KG1 (cell line): ENCODE data around the gene PLCB4.

ENCODE experiments used
- DNase-seq: peaks from one replicate; lab custom pipeline; 2025; lab: John Stamatoyannopoulos, UW

PLCB4 gene

DNA sequence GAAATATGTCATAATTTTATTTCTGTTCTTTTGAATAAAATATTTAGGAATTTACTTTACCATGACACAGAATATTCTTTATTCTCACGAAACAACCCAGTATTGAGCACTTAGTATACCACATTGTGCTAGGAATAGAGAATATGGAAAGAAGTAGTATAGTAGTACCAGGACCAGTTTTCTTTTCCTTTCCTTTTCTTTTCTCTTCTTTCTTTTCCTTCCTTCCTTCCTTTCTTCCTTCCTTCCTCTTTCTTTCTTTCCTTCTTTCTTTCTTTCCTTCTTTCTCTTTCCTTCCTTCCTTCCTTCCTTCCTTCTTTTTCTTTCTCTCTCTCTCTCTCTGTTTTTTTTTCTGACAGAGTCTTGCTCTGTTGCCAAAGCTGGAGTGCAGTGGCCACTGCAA is 7.5 kb upstream of the PLCB4 start:
- no peak for DNase-seq

DNA sequence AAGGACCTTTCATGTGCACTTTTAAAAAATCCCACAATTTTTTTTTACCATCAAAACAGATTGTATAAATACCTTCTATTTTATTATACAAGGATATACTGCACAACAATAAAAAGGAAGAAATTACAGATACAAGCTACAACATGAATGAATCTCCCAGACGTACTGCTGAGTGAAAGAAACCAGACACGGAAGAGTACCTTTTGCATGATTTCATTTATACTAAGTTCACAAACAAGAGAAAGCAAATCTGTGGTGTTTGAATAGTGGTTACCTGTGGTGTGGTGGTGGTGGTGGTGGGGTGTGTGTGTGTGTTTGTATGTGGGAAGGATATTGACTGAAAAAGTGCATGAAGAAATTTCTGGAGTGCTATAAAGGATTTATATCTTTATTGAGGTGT is 6.8 kb upstream of the PLCB4 start:
- DNase-seq = no peak

DNA sequence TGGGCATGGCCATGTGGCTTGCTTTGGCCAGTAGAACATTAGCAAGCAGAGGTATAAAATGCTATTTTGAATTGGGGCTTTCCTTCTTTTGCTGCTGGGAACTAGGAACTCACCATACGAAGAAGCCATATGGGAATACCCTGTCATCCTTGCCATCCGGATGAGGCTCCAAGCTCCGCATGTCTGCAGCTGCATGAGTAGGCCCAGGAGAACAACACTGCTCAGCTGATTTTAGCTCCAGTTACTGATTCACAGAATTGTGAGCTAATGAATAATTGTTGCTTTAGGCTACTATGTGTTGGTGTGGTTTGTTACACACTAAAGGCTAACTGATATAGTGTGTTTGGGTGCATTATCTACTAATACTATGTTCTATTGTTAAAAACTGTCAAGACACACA is 2.7 kb upstream of the PLCB4 start:
- DNase-seq = no peak

DNA sequence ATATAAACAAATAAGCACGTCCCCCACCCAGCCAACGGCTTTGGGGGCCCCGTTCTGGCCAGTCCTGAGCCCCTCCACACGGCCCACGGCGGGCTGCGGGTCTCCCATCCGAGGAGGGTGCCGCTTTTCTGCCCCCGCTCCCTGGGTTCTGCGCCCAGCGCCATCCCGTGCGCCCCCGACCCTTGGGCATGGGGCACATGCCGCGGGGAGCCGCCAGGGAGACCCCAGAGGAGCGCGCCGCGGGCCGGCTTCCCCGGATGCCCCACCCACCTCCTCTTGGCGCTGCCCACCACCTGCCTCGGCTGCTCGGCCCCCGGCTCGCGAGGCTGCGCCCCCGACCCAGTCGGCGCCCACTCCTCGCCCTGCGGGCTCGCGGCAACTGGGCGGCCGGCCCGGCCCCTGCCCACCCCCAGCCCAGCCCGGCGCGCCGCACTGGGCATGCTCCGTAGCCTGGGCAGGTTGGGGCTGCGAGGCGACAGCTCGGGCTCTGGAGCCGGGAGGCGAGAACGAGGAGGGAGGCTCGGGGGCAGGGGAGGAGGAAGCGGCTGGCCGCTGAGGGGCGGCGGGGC is 570 bp upstream of the PLCB4 start:
- DNase-seq = no peak

DNA sequence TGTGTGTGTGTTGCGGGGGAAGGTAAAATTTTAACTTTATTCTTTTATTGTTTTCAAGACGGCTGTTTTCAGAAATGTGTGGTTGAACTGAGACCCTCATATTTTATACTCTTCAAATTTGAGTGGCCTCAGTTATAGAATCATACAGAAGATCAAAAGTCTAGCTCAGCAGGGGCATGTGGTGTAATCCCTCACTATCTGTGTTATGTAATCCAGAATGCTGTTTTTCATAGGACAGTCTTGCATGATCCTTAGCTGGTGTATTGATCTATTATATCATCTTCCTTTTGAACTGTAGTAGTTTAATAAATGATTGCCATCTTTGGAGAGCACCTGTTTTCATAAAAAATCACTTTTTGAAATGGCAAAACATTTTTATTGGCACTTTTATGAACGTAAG is 1.4 kb downstream of the PLCB4 start:
- DNase-seq = no peak

DNA sequence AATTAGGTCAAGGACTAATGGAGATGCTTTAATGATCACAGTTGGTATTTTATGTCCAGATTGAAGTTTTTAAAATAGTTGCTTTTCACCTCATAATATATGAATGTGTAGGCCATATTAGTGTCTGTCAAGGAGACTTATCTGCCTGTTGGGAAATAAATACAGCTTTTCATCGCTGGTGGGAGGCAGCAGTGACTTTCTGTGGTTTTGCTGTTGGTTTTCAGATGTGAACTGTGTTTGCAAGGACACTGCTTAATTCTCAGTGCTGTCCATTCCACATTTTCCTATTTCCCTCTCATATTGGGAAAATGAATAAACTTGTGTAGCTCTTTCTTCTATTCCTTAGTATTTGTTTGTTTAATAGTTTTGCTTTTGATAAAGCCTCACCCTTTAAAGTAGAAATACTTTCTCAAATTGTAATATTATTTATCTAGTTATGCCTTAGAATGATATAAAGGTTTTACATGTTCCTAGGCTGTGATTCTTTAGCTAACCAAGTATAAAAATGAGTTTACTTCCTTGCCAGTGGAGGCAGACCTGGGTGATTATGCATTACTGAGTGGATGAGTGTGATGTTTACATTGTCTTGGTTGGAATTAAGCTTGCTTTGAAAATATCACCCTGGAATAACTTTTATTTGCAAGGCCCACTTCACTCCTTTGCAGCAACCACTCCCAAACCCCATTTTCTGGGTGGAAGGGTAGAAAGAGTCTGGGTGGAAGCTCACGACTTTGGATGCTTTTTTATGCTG is 3.3 kb downstream of the PLCB4 start:
- DNase-seq = no peak

DNA sequence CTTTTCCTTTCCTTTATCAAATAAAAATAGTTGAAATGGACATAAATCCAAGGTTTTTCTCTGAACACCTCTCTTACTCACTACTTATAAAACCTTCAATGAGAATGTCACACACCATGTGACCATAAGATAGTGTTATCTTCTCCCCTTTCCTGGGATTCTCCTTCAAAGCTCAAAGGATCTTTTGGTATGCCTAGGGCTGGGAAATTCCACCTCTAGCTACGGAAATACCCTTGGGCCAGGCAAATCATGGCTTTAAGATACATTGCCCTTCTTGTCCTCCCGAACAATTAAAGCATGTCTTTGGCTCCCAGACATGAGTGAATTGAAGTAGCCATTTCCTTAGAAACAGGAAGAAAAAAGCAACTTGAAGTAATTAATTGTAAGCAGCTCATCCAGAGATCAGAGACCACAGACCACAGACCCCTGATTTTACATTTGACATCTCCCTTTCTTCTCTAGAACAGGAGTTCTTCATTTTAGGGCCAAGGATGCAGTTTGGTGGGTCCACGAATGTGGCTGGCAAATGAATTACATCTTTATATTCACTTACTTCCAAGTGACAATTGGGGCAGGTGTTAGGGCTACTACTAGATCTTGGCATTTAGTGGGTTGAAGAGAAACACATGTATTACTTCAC is 4.1 kb downstream of the PLCB4 start:
- no peak for DNase-seq

DNA sequence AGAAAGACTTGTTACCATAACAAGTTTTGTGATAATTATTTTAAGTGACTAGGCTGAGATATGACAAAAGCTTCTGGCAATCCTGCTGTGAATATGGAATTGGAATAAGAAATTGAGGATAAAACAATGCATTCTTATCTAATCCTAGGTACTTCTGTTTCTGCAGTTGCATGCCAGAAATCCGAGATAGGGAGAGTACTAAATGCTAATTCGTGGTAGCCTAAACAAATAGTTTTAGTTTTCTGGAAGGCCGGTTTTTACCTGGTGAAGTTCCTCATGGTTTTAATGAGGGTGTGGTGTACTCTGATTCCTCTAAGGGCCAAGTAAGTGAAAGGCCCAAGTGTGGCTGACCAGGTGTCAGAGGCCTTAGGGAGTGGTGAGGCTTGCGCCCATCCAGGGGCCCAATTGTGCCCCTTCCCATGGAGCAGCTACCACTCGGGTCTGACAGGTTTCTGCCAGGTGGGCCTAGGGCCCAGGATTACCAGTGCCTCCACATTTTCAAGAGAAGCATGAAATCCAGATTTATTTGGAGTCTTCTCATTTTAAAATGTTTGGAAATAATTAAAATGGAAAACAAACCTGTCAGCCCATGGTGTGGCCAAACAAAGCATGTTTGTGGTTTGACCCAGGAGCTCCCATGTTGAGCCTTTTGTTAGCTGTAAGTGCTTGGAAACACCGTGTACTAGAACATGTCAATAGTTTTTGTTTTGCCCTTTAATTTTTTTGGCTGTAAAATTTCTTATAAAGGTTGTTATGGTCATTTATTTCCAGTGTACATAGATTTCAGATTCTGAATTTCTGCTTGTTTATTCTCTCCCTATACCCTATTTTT is 6.6 kb downstream of the PLCB4 start:
- no peak for DNase-seq

DNA sequence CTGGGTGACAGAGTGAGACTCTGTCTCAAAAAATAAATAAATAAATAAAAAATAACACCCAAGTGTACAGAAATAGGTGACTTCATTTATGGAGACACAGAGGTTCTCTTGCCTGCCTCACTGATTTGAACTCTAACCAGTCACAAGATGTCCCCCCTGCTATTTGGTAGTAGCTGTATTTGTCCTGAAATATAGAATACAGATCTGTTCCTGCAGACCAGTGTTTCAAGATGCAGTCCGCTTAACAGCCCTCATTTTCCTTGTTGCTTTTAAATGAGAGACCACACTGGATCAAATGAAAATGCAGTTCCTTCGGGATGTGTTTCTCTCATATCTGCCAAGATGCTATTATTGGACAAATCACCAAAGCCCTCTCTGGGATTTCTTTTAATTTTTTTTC is 7.6 kb downstream of the PLCB4 start:
- DNase-seq = no peak

DNA sequence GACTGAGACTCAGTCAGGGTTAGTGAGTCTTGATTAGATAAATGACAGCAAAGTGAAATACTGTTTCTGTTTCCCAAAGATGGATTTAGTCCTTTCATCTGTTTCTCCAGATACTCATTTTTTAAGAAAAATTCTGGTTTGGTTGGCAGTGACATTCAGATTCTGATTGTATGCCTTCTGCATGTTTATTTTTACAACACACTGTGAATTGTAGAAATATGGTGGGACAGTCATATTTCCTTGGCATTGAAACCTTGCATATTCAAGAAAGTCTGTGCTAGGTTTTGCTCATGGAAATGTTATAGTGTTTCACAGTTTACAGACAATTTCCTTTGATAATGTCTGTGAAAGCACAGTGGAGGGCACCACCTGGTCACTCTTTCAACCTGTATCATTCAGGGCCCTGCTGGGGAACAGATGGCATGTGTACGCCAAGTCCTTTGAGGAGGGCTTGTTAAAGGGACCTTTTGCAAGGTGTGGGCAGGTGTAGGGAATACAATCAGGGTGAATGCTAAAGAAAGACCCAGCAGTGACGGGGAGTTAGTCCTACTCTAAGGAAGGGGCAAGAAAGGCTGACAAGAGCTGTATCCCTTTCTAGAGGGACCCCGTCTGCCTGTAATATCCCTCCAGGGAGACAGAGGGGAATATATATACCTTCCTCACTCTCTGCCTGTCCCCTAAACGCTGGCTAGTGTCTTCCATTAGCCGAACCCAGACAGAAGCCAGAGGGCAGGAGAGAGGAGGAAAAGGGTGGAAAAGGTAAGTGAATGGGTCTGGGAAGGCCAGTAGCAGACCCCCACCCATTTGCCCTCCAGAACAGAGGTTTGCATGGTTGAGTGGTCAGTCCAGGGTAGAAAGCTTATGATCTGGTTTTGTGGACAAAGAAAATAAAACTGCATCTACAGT is 10.2 kb downstream of the PLCB4 start:
- DNase-seq = no peak

DNA sequence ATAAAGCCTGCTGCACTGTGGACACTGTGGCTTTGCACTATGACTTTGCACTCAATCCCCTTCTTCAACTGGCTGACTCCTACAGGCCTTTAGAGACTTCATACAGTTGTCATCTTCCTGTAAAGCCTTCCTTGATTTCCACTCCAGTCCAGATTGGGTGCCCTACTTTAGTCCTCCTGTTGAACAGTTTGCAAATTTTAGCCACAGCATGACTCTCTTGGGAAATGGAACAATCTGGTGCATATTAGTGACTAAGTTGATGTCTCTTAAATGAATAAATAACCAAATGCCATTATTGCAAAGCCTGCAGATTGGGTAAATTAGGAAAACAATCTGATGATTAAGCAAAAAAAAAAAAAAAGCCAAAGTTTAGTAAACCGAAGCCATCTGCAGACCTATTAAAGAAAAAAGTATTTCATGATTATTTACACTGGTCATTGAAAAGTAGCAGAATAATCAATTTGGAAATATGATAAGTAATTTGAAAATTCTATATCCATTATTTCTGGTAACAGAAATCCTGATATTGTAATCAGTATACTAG is 12.6 kb downstream of the PLCB4 start:
- no peak for DNase-seq

DNA sequence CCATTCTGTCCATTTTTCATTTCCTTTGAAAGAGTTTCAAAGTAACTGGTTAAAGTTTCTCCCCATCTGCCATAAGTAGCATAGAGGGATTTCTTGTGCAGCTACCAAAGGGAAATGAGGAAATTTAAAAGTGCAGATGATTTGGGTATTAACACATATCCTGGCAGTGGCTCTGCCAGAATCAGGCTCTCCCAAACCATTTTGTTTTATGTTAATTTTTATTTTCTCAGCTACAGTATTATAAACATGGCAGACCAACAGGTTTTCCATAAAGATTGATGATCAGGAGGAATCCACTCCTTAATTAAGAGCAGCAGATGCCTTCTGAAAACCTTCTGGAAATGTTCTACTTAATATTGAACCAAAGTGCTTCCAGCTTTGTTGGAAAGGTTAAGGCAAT is 13.9 kb downstream of the PLCB4 start:
- no peak for DNase-seq

DNA sequence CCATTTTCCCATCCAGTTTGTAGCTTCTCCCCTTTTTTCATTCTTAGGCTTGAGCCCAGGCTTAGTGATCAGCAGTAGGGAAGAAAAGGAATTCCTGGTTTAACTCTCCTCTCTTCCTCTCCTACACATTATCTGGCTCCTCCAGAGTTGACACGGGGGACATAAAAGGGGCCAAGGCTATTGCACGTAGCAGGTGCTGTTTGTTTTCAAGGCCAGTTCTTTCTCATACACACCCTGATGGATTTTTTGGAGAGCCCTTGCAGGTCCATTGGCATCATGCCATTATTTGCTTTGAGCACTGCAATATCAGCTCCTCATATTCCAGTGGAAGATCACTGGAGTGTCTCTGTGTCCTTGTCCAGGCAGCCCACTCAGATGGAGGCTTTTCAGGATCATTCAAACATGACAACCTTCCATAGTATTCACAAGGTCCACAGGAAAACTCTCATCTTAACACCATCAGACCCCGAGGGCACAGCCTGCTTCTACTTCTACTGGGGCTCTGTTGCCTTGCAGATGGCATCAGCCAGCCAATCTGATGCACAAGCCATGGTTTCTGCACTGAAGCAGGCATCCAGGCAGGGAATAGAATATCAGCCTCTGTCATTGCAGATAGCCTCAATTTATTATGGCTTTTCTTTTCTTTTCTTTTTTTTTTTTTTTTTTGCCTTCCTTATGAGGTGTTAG is 18.8 kb downstream of the PLCB4 start:
- no peak for DNase-seq

DNA sequence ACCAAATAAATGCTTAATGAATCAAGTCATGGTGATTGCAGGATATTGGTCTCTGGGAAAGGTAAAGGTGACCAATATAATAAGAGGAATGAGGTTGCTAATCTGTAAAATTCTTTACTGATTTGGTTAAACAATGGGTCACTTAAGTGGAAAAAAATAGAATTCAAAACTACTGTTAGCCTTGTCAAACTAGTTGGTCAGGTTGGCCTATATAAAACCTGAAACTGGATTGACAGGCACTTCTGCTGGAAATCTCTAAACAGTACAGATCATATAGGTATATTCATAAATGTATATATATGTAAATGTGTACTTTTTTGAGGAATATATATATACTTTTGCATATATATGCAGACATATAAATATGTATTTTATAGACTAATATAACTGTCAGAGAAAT is 19.7 kb downstream of the PLCB4 start:
- DNase-seq = no peak

DNA sequence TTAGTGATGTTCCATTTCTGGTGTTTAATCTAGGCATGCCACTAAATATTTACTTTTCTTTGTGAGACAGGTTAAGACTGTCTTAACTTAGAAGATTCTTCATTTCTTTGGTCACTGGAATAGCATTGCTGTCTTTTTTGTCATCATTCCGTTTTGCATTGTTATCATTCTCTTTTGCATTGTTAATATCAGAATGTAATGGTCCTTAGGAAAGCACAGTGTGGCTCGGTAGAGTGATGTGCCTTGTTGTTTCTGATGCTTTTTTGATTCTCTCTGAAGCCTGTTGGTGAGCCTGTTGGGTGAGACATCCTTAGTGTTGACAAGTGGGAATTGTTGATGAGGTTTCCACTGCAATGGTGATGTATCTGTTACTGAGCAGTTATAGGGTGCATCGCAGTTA is 23.2 kb downstream of the PLCB4 start:
- no peak for DNase-seq

DNA sequence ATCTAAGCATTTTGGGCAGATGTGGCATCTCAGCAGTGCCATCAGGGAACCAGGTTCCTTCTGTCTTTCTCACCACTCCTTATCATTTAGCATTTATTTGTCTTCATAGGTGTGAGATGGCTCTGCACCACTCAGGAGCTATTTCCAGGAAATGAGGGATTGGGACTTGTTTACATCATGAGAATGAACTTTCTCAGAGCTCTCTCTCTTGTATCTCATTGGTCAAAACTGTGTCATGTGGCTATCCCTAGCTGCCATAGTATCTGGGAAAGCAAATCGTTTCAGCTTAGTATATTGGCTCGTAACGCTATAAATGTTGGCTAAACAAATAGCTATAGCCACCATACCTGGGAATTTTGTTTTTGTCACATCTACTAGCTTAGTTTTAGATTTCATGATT is 23.8 kb downstream of the PLCB4 start:
- DNase-seq = no peak

DNA sequence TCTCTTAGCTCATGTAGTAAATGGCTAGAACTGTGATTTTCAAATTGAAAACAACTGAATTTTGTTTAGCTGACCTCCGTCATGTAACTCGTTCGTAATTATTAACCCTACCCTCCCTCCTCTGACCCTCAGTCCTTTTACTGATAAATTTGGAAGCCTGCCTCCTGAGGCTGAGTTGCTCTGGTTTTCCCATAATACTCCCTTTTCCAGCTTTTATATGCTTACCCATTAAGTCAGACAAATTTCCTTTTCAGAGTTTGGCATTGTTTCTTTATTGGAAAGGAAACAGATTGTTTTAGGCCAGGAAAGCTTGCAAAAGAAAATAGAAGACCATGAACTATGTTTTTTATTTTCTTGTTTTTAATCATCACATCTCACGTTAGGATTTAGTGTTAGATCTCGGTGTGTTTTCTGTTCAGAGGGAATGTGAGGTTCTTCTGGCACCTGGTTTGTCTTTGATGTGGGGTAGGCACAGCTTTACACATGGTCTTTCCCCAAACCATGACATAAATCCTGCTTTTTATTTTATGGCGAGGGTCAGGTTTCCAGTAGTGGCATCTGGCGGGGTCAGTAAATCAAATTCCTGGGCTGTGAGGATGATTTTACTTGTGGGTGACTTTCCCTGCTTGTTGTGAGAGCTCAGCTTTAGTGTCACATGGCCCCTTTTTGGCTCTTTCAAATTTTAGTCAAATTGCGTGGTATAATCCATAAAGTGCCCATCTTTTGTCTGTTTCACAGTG is 24.5 kb downstream of the PLCB4 start:
- DNase-seq = no peak

DNA sequence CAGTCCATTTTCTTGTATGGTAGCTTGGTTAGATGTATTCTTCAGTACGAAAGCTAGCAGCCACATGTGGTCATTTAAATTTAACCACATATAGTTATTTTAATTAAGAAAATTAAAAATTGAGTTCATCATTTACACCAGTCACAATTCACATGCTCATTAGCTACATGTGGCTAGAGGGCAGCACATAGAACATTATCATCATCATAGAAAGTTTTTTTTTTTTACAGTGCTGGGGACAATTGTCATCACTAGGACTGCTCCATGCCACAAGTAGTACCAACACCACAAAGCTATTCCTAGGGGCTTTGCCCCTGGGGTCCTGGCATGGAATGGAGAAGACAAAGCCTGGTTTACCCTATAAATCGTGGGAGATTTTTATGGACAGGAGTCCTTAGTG is 30.5 kb downstream of the PLCB4 start:
- no peak for DNase-seq

DNA sequence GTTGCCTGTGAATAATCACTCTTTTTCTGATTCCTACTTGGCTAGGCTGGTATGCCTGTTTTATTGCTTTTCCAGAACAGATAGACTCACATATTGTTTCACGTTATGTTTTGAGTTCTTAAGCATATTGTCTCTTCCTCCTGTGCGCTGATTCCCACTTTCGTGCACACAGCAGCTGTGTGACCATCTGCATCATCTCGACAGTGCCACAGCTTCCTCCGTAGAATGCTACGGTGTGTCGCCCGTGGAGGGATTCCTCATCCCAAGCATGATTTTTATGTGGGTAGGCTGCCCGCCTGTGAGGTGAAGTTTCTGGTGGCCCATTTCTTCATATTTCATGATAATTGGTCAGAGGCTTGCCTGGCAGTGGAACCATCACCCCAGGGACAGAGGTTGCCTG is 31.8 kb downstream of the PLCB4 start:
- DNase-seq = no peak

DNA sequence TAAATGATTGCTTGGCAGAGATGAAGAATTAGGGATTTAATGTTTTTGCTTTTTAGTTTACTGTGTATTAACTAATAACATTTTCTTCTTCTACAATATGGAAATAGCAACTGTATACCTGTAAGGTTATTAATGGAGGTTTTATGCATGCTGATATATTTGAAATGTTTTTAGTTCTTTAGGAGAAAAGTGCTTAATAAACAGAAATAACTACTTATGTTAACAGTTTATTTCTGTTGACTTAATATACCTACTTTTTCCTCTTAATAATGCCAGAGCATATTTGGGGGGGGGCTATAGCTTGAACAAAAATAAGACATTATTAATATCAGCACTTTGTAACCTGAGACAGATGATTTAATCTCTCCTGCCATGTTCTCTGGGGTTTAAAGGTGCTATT is 33.6 kb downstream of the PLCB4 start:
- DNase-seq = no peak
